GM19035 (cell line): Measurements from ENCODE around the gene CIB2.
A peak's percentile ranks its signal among the peaks of the same experiment; 100 is the strongest.

Experiments used
- ATAC-seq: cut with Tn5 transposase; IDR thresholded peaks from one replicate; pipeline ENCODE4 v1.9.1; 2021; ENCODE audit not compliant: unreplicated experiment

CIB2 gene

DNA sequence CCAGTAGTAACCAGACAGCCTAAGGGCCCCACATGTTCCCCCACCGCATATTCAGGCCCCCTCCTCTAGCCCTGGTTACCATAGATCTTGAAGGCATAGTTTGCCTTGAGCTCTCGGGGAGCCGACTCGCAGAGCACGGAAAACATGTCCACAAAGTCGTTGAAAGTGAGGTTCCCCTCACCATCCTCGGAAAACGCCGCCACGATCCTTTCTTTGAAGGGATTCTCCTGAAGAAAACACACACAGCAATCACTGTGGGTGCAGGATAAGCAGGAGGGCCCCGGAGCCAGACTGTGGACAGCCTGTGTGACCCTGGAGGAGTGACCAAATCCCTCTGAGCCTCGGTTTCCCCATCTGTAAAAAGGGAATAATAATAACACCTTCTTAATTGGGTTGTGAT lies 22.1 kb downstream of the CIB2 start:
- ATAC-seq: no peak

DNA sequence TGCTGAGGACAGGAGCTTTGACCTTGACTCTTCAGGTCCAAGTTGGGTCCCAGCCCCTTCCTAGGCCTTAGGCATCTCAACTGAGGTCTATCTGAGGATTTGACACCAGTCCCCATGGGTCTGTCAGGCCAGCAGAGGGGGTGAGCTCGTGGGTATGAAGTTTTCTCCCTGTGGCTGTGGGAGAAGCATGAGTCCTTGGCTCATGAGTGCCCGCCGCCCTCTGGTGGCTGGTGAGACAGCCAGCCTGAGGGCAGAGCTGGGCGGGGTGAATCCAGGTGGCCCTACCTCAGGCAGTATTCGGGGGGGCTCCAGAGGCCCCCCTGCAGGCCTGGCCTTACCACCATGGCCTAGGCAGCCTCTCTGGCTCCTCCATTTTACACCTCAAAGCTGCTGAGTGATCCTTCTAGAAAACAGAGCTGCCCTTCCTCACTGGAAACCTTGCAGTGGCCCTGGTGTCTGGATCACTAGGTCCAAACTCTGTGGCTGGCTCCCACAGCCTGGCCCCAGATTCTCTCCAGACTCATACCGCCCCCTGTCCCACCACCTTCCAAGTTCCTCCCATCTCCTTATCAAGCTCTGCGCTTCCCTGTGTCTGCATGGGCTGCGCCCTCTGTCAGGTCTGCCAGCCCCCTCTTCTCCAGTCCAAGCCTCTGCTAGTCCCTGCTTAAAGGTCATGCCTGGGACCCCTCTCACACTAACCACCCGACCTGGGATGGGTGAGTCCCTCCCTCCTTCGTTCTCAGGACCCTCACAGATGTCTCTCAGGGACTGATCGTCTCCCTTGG lies 22.8 kb downstream of the CIB2 start:
- peak; percentile 51 for ATAC-seq

DNA sequence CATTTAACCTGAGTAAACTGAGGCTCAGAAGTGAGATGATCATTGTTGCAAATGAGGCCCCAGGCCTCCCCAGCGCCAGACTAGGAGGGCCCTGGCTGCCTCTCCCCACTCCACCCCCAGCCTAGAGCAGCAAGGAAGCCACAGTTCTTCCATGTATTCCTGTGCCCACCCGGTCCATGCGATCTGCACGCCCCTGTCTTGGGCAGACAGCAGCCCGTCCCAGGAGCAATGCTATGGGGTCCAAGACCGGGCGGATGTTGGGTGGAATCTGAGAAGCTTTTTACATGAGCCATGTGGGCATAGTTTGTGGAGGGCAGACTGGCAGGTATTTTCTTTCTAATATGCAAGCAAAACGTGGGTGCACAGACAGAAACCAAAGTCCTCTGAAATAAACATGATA lies 23.8 kb downstream of the CIB2 start:
- no peak for ATAC-seq

DNA sequence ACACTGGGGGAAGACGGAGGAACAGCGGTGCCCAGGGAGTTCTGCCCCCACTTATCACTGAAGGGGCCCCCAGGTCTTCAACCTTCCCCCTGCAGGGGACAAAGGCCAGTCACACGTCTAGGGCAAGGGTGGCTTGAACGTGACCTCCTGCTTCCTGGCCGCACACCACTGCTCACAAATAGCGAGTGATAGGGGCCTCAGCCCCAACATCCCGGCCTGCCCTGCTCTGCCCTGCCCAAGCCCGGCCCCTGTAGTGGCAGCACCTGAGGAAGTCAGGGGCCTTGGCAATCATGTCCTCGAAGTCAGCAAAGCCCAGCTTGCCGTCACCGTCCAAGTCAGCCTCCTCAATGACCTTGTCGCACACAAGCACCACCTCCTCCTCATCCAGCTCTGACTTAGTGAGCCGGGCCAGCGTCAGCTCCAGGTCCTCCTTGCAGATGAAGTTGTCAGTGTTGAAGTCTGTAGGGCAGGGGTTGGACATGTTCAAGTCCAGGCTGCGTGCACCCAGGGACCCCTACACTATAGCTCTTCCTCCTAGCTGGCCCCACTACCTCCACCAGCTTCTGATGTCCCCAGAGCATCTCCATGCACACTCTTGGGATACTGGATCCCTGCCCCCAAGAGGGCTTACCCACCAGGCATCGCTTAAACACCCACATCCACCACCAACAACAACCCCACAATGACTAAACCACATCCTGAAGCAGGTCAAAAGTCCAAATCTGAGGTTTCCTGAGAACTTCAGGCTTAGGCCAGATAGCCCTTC lies 25.6 kb downstream of the CIB2 start:
- ATAC-seq: no peak

DNA sequence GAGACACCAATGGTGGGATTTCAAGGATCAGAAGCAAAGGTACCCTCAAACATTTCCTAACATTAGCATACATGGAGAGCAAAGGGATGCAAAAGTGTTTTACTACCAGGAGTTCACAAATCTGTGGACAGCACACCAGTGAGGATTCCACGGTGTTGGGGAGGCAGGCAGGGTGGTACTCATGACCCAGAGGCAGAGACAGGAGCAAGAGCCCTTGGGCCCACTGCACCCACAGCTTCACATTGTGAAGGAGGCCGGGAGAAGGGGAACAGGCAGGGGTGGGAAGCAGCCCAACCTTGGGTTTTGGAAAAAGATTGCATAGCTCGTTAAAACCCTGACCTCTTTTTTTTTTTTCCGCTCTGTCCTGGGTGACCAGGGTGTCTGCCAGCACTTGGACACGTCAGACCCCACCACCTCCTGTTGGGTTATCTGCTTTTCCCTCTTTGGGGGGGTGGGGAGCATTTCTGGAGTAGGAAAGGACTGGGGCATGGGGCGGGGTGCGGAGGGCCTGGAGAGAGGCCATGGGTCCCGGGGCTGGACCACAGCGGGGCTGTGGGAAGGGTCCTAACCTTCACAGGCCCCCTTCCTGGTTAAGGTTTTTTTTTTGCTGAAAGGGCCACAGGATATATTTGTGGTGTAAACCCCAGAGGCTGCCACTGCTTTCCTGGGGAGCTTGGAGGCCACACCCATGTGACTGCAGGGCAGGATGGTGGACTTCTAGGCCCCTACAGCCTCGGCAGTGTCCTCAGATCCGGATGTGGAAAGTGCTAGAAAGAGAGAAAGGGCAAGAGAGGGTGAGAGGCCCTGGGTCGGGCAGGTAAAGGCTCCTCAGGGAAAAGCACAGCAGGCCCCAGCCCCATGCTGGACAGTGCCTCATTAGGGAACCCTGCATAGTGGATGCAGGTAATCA lies 26.4 kb downstream of the CIB2 start:
- no peak for ATAC-seq

DNA sequence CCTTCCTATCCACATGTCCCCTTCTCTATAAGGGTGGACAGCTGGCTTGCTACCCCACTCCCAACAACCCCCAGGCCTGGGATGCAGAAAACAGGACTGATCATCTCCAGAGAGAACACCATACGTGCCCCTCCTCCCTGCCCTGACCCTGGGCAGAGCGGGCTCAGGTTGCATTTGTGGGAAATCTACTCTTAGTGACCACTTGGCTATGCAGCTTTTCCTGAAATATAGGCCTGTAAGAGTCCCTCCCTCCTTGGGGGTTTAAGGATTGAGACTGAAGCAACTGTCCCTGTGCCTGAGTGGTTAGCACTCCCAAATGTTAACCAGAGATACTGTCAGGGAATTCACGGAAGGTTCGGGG lies 27.1 kb downstream of the CIB2 start:
- ATAC-seq: peak; percentile 12

DNA sequence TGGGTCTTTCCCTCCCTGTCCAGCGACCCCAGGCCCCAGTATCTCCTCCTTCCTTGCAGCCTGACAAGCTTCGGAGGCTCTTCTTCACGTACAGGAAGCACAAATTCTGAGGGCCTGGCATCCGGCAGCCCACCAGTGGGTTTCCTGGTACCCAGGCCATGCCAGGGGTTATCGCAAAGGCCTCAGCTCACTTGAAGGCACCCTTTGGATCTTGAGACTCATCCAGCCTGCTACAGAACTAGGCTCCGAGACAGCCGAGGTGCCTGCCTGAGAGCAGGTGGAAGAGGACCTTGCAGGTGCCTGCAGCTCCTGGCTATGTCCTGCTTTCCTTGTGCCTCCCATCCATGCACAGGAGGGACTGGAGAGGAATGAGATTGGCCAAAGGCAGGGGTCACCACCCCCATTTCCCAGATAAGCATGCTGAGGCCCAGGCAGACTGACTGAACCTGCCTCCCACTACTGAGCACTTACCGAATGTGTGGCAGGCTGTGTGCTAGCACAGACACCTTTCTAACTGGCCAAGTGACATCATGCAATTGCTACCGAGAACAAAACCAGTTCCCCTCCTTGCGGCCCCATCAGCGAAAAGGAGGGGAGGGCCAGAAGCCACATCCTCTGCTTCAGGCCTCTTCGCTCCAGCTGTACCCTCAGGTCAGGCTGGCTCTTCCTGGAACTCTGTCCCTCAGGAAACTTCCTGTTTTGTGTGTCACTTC lies 27.7 kb downstream of the CIB2 start:
- peak; percentile 74 for ATAC-seq

DNA sequence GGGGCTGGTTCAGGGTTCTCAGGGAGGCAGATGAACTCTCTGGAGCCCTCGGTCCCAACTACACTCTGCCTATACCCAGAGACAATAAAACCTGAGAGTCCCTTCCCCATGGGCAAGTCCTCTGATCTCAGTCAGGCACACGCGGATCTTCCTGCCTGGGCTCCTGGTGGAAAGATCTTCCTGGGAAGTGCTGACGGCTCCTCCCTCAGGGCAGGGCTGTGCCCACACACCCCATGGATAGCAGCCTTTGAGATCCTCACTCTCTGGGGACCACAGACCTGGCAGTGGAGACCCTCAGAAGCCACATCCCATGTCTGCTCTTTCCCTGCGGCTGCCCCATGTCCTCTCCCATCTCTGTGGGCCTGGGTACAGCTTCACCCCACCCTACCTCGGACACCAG lies 28.5 kb downstream of the CIB2 start:
- ATAC-seq: no peak

DNA sequence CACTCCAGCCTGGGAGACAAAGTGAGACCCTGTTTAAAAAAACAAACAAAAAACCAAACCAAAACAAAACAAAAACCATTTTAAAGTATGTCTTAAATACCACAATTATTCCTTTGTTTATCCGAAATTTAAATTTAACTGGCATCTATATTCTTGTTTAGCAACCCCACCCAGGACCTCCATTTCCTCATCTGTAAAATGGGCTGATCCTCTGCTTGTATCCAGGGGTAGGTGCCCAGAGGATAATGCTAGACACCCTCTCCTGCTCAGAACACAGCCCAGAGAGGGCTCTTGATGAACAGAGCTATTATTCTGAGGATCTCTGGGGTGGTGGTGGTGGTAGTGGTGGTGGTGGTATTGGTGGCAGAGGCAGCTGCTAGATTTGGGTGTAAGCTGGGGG lies 29.0 kb downstream of the CIB2 start:
- no peak for ATAC-seq

DNA sequence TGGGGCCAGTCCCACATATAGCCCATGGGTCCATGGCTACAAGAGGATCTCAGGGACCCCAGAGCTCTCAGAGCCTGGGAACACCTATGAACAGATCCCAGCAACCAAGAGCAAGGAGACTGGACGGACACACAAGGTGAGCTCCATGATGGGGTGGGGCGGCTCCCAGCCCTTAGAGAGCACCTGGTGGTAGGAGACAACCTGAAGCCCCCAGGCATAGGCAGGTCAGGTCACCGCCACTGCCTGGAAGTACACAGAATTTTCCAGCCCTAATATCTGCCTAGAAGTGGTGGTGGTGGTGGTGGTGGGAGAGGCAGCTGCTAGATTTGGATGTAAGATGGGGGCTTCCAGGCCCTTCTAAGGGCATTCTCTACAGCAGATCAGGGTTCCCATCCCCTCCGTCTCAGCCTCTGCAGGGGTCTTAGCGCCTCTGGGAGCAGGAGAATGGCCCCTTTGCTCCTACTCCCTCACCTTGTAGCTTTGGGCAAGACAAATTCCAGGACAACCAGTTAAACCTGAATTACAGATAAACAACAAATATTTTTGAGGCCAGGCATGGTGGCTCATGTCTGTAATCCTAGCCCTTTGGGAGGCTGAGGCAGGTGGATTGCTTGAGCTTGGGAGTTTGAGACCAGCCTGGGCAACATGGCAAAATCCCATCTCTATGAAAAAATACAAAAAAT lies 29.7 kb downstream of the CIB2 start:
- no peak for ATAC-seq

DNA sequence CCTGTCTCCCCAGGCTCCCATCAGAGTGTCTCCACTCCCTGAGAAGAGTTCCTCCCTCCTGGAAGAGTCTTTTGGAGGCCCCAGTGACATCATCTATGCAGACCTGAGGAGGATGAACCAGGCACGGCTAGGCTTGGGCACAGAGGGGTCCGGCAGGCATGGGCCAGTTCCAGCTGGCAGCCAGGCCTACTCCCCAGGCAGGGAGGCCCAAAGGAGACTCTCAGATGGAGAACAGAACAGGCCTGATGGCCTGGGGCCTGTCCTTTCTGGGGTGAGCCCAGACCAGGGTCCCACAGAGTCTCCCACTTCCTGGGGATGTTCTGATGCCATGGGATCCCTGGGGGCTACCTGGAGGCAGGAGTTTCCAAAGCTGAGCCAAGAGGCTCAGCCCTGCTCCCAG lies 30.4 kb downstream of the CIB2 start:
- ATAC-seq: no peak

DNA sequence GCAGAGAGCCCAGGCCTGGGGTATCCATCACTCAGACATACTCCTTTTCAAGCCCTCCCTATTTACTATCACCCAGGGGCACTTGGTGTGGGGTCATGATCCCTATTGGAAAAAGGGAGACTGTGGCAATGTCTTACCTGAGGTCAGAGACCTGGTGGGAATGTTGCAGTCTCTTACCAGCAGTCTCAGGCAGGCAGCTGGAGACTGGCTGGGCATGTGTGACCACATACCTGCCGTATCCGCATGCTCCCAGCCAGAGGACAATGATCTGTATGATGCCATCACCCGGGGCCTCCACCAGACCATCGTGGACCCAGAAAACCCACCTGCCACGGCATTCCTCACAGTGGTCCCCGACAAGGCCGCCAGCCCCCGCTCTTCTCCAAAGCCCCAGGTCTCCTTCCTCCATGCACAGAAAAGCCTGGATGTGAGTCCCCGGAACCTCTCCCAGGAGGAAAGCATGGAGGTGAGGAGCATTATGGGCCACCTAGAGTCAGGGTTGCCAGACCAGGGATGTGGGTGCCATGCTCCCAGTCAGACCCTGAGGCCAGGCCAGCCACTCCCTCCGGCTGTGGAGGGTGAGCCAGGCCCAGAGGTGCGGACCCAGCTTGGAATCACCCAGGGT lies 33.0 kb downstream of the CIB2 start:
- no peak for ATAC-seq

DNA sequence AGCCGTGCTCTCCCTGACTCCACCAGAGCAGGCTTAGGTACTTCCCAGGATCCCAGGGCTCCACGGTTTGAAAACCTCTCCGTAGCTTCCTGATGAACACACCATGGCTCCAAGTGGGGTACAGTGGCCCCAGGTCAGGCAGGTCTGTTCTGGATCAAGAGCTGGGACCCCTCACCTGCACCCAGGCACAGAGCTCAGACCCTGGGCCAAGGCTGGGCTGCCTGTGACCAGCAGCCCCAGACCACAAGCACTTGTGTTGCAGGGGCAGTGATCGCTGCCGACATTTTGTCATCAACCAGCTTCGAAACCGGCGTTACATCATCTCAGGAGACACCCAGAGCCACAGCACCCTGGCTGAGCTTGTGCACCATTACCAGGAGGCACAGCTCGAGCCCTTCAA lies 33.6 kb downstream of the CIB2 start:
- ATAC-seq: no peak

DNA sequence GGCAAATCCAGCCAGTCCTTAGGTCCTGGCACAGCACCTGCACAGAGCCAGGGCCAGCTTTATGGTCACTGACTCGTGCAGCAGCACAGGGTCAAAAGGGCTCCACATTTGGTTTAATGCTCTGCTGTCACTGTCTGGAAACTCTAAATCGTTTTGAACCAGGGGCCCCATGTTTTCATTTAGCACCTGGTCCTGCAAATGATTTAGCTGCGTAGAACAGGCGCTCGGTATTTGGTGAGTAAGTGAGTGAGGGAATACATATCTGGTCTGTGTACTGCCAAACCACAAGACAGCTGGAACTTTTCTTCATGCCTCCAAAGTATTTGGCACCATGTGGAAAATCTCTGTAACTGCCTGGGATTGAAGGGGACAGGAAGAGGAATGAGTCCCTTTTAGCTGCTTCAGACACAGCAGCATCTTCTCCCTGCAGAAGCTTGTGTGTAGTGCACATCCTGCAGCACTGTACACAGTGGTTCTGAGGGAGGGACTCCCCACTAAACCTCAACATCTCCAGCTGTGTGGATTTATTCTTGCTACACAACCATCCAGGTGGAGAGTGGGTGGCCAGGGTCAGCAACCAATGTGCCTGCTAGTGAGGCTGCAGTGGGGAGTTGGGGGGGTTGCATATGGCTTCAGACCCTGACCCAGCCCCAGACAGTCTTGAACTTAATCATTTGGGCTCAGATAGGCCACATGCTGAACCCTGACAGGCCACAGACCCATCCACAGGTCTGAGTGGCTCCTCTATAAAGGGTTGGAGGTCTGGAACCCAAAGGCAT lies 37.8 kb downstream of the CIB2 start:
- no peak for ATAC-seq

DNA sequence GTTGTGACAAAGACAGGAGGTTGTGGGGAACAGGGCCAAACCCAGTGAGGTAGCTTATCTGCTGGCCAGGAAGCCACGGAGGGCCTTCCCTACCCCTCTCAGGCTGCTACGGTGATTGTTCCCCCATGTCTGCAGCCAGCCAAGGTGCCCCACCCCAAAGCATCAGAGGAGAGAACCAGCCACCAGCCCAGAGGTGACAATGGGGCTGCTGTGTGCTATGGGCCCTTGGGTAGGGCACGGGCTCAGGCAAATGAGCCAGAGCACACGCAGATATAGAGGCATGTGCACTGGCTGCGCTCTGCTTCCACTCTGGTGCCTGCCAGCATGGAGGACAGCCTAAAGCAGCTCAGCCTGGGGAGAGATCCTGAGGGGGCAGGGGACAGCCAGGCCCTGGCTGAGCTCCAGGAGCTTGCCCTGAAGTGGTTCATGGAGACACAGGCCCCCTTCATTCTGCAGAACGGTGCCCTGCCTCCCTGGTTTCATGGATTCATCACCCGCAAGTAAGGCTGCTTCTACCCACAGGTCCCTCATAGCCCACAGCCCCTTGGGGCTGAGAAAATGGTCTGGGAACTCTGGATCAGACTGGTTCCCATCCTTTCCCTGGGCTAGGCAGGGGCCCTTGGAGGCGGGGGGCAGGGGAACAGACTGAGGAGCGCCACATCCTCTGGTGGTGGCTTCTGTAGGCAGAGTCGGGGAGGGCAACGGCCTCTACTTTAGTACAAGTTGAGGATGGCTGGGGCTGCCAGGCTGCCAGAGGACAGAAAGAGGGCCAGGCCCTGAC lies 38.8 kb downstream of the CIB2 start, which contains the start of gene SH2D7:
TSS of gene SH2D7 (plus strand) at position 301 of the 781 bp plus-strand sequence. CDS start at position 325, 24 bp downstream.
- ATAC-seq: no peak

DNA sequence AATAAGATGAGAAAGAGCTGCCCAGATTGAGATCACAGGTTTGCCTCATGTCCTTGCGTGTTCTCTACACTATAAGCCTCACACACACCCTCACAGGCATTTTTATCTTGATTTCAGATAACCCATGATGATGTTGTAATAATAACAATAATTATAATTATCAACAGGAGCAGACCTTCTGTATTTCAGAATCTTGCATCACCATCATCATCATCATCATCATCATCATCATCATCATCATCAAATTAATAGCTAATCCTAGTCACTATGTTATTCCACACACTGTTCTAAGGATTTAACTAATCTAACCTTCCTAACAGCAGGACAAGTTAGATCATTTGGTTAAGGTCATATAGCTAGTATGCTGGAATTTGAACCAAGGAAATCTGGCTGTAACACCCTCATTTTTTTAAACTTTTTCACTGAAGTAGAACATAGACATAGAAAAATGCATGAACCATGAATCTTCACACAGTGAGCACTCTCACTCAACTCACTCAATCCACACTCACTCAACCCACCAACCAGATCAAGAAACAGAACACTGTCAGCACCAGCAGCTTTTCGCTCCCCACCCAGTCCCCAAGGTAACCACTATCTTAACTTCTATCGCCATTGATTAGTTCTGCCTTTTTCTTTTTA lies 40.7 kb downstream of the CIB2 start:
- ATAC-seq: no peak

DNA sequence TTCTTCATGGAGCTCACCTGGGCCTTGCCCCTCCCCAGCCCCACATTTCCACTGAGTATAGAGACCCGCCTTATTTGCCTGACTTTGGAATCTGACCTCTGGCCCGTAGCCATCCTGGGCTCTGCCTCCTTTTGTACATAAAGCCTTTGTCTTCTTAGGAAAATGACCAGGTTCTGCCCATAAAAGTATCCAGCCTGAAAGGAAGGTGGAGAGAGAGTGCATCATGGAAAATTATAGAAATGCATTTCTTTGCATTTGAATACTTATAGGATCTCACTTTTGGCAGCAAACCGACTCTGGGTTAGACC lies 42.5 kb downstream of the CIB2 start:
- ATAC-seq: no peak
